ENCODE measurements around the gene STAC2.

GRCh38 chr17:39170558-39170957, 55.2 kb downstream of the STAC2 start:
- no peak for TF ChIP-seq EZH2 (IDR thresholded peaks at IDR 0.05; ENCODE audit: insufficient read depth, poor library complexity, severe bottlenecking)
- TF ChIP-seq EZH2phosphoT487 (IDR thresholded peaks at IDR 0.05; ENCODE audit: insufficient read depth, low read depth): no peak

Data from GM23248 (cell line).